Gastrocnemius medialis (tissue), 4 donors: ENCODE measurements around the gene ALOX5AP.

Experiments used
- CTCF ChIP-seq, 5 experiments: fragments of 450-650 bp in 3 of 5; fragments of 200-600 bp in 2 of 5; sonication (generic) in 2 of 5; IDR thresholded peaks in 4 of 5; conservative IDR thresholded peaks in 1 of 5; 1 replicate in 4 of 5; 2 replicates in 1 of 5; pipeline ENCODE4 v1.5.1; 2016 to 2019; ENCODE audit warnings: antibody characterized with exemption in 5 of 5, mild to moderate bottlenecking in 3 of 5, moderate library complexity in 3 of 5
- POLR2A ChIP-seq, 2 donors: fragments of 450-650 bp; IDR thresholded peaks; one replicate each; pipeline ENCODE4 v1.6.1; 2017; ENCODE audit warnings: antibody characterized with exemption in 2 of 2, mild to moderate bottlenecking in 2 of 2, moderate library complexity in 2 of 2

- no peak for TF ChIP-seq CTCF (IDR thresholded peaks at IDR 0.05 in 4 of 5, conservative IDR thresholded peaks at IDR 0.05 in 1 of 5)
- TF ChIP-seq POLR2A (IDR thresholded peaks at IDR 0.05), result no peak
Observed at GRCh38 chr13:30724778-30725177, 10.6 kb upstream of the ALOX5AP start.
